HL-60 (cell line): Measurements from ENCODE around the gene UGT1A5.

Source experiments
- DNase-seq, 2 experiments: peaks; one replicate each; pipeline ENCODE4 v3.0.0-alpha.2; 2010 to 2020; ENCODE audit warnings: low read depth in 1 of 2, low spot score in 1 of 2
- H3K27ac ChIP-seq: fragments of 250-450 bp; sonication (Bioruptor Pico); replicated peaks from 2 replicates; pipeline ENCODE4 v1.5.1; 2020; ENCODE audit warnings: mild to moderate bottlenecking, moderate library complexity
- H3K27me3 ChIP-seq: fragments of 250-450 bp; sonication (Bioruptor Pico); 2 replicates; pipeline ENCODE4 v1.5.1; 2021; ENCODE audit warnings: mild to moderate bottlenecking, moderate library complexity; ENCODE audit not compliant: insufficient read depth, poor library complexity, severe bottlenecking
- H3K4me3 ChIP-seq: replicated peaks from 2 replicates; pipeline ENCODE4 v1.5.1; 2011; ENCODE audit warnings: mild to moderate bottlenecking, control low read depth, low read length; ENCODE audit not compliant: insufficient read depth
- CTCF ChIP-seq: IDR thresholded peaks from one replicate; pipeline ENCODE4 v1.5.1; 2011; ENCODE audit warnings: low read length, control low read depth, inconsistent platforms; ENCODE audit not compliant: insufficient read depth
- GABPA ChIP-seq: IDR thresholded peaks from 2 replicates; pipeline ENCODE4 v1.6.1; 2012; ENCODE audit warnings: low read depth
- POLR2AphosphoS5 ChIP-seq: IDR thresholded peaks from 2 replicates; pipeline ENCODE4 v1.6.1; 2012; ENCODE audit warnings: low read depth
- SPI1 ChIP-seq: IDR thresholded peaks from 2 replicates; pipeline ENCODE4 v1.6.1; 2012; ENCODE audit warnings: low read depth, mild to moderate bottlenecking, borderline replicate concordance
- long read RNA-seq: library from polyadenylated mRNA; unstranded; transcript quantifications from one replicate; pipeline ENCODE4 v2.0.0, GENCODE V29; 2020
- TF ChIP-seq, protein P1 (sequence below): IDR thresholded peaks from 2 replicates; pipeline ENCODE4 v1.6.1; 2012; ENCODE audit warnings: low read depth; ENCODE audit not compliant: insufficient replicate concordance

UGT1A5 gene
- long read RNA-seq, result 0 reads

- Histone ChIP-seq H3K4me3 (no peak within 1 kb of the TSS), H3K27ac (no peak within 1 kb of the TSS), H3K27me3 (no peaks in the 10 kb centered on the region)
- TF ChIP-seq, protein P1, sequence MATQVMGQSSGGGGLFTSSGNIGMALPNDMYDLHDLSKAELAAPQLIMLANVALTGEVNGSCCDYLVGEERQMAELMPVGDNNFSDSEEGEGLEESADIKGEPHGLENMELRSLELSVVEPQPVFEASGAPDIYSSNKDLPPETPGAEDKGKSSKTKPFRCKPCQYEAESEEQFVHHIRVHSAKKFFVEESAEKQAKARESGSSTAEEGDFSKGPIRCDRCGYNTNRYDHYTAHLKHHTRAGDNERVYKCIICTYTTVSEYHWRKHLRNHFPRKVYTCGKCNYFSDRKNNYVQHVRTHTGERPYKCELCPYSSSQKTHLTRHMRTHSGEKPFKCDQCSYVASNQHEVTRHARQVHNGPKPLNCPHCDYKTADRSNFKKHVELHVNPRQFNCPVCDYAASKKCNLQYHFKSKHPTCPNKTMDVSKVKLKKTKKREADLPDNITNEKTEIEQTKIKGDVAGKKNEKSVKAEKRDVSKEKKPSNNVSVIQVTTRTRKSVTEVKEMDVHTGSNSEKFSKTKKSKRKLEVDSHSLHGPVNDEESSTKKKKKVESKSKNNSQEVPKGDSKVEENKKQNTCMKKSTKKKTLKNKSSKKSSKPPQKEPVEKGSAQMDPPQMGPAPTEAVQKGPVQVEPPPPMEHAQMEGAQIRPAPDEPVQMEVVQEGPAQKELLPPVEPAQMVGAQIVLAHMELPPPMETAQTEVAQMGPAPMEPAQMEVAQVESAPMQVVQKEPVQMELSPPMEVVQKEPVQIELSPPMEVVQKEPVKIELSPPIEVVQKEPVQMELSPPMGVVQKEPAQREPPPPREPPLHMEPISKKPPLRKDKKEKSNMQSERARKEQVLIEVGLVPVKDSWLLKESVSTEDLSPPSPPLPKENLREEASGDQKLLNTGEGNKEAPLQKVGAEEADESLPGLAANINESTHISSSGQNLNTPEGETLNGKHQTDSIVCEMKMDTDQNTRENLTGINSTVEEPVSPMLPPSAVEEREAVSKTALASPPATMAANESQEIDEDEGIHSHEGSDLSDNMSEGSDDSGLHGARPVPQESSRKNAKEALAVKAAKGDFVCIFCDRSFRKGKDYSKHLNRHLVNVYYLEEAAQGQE, result no peak
- TF ChIP-seq POLR2AphosphoS5, result no peak
- no peak for DNase-seq
Observed at GRCh38 chr2:233712611-233713261, at the start of gene UGT1A5. Gene UGT1A5 (plus strand): TSS chr2:233712907. CDS start chr2:233712992, 85 bp downstream.

- Histone ChIP-seq H3K27me3 (no peaks in the 10 kb centered on the region), H3K27ac (no peak overlapping the region), H3K4me3 (no peak overlapping the region)
- no peak for TF ChIP-seq CTCF
- TF ChIP-seq SPI1, result no peak
- TF ChIP-seq, protein P1, result no peak
- TF ChIP-seq GABPA, result no peak
- TF ChIP-seq POLR2AphosphoS5, result no peak
- no peak for DNase-seq
Observed at GRCh38 chr2:233663911-233664310, 48.8 kb upstream of the UGT1A5 start.

- TF ChIP-seq SPI1, result no peak
- no peak for TF ChIP-seq POLR2AphosphoS5
- no peak for TF ChIP-seq CTCF
- TF ChIP-seq, protein P1, result no peak
- TF ChIP-seq GABPA, result no peak
- H3K27ac ChIP-seq, result no peak overlapping the region
- DNase-seq, result no peak
- H3K27me3 ChIP-seq, result no peaks in the 10 kb centered on the region
- no peak overlapping the region for H3K4me3 ChIP-seq
Observed at GRCh38 chr2:233668605-233669260, 44.0 kb upstream of the UGT1A5 start.
